ENCODE data around the gene KLF13.

DNA sequence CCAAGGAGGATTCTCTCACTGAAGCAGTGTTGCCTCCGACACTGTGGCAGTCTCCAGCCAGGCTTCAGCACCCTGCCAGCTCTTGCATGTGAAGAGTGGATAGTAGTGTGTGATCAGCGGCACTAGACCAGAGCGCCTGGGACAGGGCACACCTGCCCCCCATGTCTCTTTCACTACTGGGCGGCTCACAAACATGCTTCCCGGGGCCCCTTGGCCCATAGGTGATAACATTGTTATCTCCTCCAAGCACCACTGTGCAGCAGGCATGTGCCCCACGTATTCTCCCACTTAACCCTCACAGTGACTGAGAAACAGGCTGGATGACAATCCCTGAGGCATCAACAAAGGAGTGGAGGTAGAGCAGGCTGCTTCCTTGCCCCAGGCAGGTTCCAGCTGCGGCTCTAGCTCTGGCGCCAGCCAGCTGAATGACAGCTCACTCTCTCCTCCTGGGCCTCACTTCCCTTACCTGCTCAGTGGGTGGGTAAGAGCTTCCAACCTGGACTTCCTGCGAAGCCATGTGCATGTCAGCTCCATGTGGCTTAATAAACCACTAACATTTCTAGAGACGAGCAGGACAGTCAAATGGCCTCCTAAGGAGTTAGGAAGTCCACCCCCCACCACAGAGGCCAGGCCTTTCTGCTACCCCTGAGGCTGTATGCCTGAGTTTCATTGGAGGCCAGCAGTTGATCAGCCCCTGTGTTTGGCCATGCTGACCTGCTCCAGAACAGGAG, 37.8 kb downstream of the KLF13 start:
- no peak for TF ChIP-seq POLR2A (IDR thresholded peaks at IDR 0.05; ENCODE audit: low read depth, low read length)
- TF ChIP-seq TAF1 (IDR thresholded peaks at IDR 0.05; ENCODE audit: low read depth, low read length), result no peak
- TF ChIP-seq POLR2AphosphoS5 (IDR thresholded peaks at IDR 0.05; ENCODE audit: low read depth, low read length), result no peak
- TF ChIP-seq POU2F2 (IDR thresholded peaks at IDR 0.05; ENCODE audit: low read depth, low read length), result no peak
- no peak for TF ChIP-seq SPI1 (IDR thresholded peaks at IDR 0.05; ENCODE audit: low read depth, low read length)
- no peak for TF ChIP-seq PAX5 (IDR thresholded peaks at IDR 0.05; ENCODE audit: insufficient read depth, low read length, severe bottlenecking)
